ENCODE data around the gene FHIT.

FHIT gene

DNA sequence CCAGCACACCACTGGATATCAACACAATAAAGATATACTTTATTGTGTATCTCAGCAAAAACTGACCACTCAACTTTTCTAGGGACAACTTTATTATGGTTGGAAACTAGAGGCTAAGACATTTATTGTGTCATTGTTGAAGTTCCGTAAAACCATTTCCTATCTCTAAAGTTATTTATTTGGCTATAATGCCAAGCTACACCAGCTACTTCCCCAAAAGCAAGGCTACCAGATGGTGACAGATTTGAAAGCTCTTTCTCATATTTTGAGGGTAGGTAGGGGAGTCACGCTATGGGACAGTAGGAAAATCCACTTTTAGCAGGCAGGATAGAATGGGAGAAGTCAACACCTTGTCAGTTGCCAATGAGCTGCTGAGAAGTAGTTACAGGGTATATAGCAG, 1366.8 kb downstream of the FHIT start:
- no peak for DNase-seq

DNA sequence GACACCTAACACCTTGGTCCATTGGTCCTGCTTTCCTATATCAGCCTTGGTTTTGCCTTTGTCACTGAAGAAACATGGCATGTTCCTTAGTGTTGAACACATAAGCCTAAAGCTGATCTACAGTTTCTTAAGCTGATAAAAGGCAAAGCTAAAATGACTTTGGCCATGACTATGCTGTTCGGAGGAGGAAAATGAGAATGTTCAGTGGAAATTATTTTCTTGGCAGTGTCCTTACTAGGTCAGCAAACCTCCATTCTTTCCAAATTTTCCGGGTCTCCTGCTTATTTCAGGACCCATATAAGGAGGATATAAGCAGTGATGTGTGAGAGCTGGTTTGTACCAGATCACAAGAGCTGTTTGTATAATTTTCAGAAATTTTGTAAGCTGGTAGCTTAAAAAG, 1368.5 kb downstream of the FHIT start:
- DNase-seq = no peak

DNA sequence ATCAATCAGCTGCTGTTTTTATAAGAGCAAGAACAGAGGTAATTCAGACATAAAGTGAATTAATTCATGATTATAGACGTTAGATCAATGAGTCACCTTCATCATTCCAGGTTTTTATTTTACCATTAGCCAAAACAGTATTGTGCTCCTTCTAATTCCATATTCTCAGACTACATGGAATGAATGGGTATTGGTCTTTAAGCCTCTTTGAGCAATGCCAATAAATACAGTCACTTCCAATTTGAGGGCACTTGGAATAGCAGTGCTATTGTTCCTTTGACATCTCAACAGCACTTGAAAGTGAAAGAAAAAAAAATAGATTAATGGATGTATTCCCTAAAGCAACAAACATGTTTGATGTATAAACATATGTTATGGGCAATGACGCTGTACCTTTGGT, 1370.5 kb downstream of the FHIT start:
- DNase-seq = no peak

DNA sequence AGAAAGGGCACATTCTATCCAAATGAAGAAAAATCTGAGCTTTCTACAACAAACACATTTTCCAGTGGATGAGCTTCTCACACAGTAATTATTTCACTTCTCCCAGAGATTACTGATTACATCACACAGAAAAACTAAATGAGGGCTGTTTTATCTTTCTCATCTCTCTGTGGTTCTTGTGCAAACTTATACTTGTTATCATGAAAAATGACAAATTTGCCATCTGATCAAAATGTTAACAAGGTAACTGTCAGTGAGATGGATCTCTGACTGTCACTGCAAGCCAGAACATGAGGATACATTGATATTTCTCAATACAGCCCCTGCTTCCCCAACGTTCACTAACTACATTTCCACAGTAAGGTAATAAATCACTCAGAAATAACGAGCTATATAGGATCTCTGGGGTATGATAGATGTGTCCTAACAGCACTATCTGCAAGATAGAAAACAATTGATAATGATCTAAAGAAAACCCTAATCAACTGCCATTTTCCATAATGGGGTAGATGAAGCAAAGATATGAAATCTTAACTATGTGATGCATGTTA, 1372.1 kb downstream of the FHIT start:
- DNase-seq = no peak

DNA sequence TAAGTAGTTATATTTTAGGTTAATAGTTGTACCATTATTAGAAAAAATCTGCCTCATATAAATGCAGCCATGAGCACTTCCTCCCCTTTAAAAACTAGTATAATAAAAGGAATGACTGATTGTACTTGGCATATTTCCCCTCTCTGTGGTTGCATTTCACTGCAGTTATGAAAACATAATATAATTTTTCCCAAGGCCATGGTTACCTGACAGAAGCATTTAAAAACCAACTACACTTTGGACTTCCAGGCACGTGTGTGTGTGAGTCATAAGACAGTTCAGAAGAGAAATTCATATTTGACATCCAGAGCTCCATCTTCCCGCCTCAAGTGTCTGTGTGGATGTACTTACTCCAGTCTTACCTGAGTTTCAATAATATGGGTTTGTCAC, 1373.2 kb downstream of the FHIT start:
- peak; percentile 61 for DNase-seq

DNA sequence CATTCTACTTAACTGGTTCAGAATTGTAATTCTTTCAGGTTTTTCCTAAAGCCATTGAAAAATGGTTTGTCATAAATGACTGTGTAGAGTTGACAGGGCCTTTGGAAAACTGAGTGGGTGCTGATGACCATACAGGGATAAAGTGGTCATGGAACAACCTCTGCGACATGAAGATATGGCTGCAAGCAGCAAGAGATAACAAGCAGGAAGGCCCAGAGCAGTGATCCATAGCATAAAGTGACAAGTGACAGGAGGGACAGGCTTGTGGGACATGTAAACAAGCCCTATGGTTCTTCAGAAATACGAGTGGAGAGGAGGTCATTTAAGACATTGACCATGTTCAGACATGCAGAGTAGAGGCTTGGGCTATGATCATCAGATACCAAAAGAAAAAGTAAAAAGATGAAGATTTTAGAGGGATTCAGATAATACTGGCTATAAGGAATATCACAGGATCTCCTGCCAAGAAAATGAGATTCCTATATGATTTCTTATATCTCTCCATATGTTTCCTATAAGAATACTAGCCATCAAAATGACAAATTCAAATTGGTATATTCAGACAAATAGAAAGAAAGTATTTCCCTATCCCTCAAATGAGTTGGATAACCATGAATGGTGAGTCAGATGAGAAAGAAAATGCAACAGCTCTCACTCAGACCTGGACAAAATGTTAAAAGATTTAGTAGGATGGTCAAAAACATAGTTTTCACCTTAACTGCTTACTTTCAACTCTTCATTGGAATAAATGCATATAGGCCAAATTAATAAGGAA, 1373.8 kb downstream of the FHIT start:
- peak; percentile 27 for DNase-seq

DNA sequence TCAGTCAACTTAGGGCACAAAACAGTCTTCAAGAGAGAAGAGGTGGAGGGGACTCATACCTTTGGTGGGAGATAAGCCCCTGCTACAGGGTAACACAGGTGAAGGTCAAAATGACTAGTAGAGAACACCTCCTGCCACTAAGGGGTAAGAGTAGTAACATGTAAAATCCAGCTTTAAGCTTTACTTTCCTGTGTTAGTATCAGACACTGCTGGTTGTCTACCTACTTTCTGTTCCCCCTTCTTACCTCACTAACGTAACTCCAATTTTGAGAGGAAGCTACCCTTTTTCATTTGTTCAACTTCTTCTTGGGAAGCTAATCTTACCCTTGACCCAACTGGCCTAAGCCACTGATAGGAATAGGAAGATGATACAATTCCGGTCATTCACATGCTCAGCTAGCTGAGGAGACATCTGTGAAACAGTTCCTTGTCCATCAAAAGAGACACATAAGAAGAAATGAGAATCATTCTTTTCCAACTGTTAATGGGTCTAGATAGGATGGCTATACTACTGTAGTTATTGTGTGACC, 1374.7 kb downstream of the FHIT start:
- no peak for DNase-seq

DNA sequence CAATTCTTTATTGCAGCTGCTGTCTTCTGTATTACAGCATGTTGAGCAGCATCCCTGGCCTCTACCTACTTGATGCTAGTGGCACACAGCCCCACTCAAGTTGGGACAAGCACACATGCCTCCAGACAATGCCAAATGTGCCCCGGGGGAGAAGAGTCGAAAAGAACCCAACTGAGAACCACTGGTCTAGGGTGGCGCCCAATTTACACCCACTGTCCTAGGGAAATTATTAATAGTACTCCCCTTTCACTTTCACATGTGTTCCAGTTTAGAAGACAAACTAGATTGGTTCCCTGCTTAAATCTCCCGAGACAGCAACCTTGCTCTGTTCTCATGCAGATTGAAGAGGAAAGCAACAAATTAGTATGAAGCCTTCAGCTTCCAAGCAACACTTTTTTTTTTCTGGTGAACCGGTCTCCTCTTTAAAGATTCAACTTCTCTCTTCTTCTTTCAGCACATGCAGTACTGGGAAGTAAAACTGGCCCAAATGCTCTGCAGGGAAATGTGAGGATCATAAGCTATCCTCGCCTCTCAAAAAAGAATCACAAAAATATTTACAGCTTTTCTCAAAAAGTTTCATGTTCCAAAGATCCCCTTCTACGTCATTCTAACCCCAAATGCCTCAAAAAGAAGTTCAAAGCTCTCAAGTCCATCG, 1377.5 kb downstream of the FHIT start:
- DNase-seq = no peak

DNA sequence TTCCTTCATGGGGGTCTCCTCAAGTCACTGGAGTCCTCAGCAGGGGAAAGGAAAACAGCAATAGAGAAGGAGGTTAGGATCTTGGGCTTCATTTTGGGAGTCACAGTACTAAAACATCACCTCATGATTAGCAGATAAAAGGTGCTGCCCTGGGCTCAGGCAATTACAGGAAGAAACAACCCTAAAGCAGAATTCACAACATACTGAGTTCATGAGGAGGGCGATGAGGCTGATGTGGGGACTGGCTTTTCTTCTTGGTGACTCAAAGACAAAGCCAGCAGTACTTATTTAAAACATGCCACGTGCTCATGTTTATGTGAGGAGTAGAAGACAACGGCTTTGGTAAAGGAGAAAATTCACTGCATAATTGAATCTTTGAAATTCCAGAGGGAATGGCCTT, 1379.1 kb downstream of the FHIT start:
- DNase-seq = no peak

DNA sequence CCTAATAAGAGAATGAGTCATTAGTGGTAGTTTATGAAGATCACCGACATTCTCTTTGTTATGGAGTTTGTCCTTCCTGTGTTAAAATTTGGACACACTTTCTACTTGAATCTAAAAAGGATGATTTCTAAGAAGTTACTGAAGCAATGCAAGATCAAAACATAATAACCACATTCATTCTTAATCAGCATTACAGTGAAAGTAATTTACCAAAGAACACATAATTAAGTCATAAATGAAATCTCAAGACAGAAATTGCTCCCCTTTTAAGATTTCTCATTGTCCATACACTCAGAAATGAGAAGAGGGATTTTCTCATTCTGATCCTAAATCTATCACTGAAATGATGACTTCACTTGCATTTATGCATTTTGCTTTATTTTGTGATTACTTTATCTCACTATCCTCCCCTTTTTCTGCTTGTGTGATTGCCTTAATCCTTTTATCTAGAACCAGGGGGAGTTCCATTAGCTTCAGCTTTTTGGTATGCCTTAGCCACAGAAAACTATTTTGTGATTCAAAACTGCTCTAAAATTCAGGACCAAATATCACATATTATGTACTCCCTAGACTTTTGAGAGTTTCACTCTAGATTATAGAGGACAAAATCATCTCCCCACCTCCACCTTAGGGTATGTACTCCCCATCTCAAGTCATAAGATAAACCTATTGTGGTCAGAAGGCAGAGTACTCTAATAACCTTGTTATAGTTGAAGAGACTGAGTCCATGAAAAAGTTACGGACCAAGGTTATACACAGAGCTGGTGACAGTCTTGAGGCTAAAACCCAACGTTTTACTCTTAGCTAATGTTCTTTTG, 1383.9 kb downstream of the FHIT start:
- DNase-seq = no peak

DNA sequence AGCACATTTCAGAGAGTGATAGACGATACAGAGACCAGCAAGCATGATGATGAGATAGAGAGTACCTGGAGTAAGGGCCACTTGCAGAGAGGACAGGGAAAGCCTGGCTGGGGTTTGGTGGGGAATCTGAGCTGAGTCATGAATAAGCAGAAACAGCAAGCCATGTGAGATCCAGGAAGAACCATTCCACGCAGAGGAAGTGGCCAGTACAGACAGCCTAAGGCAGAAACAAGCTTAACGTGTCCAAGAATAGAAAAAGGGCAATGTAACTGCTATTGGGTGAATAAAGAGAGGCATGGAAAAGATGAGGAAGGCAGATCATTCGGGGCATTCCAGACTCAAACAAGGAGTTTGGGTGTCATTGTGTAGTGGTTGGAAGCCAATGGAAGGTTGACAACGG, 1385.2 kb downstream of the FHIT start:
- no peak for DNase-seq

DNA sequence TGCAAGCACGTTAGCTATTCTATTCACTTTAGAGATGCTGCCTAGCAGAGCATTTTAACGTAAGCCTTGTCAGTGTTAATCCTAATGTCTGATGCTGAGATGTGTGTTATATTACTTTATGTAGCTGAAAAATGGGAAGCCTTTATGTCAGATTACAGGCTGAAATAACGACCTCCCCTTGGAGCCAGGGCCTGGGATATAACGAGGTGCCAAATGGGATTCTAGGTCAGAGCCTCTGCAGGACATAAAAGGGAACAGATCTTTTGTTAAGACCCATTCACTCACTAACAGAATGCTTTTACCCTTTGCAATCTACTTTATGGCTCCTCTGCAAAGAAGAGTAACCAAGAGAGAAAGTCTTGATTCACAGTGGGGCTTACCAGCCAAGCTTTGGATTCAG, 1385.9 kb downstream of the FHIT start:
- no peak for DNase-seq

DNA sequence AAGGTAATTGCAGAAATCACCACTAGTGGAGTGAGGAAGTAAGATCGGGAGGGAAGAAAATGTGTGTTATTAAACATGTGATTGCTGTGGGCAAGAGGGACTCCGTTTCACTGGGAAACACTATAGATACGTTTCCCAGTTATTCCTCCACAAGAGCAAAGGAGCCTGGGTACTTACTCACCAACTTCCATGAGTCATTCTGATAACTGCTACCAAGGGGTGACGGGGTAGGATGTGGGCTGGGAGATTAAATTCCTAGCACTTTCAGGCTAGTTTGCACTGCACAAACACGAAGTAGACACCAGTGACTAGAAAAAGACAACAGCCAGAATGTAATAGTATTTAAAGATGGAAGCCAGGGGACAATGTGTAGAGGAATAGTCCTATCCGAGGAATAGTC, 1388.6 kb downstream of the FHIT start:
- peak; percentile 41 for DNase-seq

DNA sequence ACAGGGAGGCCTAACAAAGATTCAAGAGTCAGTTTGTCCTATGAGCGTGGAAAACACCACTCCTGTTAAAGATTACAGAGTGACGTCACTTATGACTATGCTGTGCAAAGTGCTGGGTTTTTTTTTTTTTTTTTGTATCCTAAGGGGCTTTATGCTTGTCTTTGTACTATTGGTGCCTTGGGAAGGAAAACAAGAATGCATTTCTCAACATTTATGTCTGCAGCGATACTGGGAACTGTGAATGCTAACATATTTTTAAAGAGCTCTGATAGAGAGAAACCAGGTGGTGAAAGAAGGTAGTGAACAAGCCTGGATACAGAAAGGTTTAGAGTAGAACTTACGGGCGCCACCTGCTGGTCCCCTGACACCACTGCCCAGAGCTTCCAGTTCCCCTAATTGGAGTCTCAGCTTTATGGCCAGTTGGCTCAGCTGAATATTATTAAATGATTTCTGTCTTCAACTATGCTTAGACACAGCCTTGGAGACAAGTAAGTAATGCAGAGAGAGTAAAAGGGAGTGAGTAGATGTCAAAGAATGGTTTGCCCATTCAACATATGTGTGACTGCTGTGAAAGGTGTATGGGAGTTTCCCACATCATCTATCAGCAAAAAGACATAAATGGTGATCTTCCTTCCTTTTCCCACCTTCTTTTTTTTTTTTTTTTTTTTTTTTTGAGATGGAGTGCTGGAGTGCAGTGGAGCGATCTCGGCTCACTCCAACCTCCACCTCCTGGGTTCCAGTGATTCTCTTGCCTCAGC, 1393.5 kb downstream of the FHIT start:
- peak; percentile 70 for DNase-seq

DNA sequence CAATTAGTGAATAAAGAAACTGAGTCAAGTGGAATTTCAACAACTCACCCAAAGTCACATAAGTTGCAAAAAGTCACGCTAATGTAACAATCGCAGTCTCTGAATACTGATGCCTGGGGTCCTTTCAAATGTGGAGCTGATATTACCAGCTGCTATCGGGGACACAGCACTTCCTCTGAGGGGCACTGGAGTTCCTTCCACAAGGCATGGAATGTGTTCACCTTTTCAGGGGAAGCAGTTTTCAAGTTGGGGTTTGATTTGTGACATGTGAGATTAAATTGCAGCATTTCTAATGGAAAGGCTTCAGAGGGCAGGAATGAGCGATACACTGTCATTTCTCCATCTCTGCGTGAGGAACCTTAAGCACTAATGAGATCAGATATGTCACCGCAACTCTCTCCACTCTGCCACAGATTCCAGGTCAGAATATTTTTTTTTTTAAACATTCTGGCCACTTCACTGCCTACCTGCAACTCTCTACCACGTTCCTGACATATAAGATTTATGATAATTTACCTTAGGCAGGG, 1394.3 kb downstream of the FHIT start:
- DNase-seq = no peak

DNA sequence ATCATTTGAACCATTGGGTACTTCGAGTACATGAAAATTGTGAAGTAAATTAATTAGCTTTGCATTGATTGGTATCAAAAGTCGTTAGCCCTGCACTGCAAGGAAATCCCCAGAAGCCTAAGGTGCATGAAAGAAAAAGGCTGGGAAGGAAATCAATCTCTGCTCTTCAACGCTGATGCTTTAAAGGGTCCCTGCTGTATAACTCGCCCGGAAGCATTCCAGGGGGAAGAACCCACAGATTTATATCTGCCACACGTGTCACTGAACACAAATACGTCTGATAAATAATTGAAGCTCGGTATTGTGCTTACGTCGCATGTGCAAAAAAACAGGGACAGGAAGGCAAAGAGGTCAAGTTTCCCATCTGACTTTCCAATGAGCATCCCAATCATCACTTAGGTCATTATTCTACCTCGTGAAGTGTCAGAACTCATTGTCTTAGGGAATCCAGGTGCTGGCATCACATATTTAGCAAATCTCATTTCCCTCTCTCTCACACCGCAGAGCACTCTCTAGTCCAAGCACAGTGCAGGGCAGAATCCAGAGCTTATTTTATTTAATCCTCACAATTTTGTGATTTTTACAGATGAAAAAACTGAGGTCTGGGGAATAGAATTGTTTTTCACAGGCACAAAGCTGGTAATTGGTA, 1397.1 kb downstream of the FHIT start:
- no peak for DNase-seq

DNA sequence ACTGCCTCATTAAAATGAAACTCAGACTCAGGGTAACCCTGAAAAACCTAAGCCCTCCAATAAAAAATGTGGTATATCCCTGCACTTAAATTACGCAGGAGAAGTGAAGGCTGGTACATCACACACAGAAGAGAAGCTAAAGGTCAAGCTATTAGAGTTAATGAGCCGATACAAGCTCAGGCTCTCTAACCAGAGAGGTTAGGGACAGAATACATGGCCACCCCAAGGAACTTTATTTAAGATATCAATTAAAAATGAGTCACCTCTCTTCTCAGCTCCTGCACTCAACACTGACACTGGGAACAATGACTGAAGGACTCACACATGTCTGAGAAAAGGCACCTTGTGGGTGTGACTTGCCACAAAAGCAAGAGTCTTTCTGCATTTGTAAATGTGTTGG, 1400.8 kb downstream of the FHIT start:
- no peak for DNase-seq

DNA sequence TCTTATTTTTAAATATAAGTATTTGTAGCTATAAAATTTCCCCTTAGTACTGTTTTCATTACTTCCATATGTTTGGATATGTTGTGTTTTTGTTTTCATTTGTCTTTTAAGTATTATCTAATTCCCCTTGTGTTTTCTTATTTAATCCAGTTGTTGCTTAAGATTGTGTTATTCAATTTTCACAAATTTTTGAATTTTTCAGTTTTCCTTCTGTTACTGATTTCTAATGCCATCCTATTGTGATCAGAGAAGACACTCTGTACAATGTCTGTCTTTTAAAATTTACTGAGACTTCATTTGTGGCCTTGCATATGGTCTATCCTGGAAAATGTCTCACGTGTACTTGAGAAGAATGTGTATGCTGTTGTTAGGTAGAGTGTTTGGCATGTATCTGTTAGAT, 1405.9 kb downstream of the FHIT start:
- no peak for DNase-seq

DNA sequence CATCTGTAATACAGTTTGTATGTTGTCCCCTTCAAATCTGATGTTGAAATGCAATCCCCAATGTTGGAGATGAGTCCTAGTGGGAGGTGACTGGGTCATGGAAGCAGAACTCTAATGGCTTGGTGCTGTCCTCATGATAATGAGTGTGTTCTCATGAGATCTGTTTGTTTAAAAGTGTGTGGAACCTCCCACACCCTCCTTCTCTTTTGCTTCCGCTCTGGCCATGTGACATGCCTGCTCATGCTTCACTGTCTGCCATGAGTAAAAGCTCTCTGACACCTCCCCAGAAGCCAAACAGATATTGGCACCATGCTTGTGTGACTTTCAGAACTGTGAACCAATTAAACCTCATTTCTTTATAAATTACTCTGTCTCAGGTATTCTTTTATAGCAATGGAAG, 1407.4 kb downstream of the FHIT start:
- DNase-seq = no peak

DNA sequence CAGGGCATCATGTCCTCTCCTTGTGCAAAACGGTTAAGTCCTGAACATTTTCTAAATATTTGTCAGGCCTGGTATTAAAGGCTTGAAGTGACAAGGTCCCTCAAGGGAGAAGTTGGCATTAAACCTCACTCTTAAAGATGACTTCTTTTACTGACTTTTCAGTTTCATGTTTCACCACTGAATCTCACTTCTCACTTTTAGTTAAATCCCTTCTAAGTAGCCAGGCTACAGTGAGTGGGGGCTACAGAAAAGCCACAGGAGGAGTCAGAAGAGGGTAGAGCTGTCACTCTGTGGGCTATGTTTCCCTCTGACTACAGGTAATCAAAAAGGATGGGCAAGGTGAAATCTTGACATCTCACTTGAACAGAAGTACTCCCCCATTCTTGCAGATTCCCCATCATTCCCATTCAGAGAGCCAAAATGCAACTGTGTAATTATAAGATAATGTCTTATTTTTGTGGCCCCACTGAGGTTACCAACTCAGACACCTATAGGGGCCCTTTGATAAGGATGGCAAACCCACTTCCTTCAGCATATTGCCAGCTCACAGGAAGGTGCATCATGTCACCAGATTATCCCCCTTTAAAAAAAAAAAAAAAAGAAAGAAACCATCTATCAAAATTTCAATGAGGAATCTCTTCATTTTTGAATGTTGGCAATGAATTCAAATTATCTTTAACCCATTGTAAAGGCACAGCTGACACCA, 1411.3 kb downstream of the FHIT start:
- no peak for DNase-seq

DNA sequence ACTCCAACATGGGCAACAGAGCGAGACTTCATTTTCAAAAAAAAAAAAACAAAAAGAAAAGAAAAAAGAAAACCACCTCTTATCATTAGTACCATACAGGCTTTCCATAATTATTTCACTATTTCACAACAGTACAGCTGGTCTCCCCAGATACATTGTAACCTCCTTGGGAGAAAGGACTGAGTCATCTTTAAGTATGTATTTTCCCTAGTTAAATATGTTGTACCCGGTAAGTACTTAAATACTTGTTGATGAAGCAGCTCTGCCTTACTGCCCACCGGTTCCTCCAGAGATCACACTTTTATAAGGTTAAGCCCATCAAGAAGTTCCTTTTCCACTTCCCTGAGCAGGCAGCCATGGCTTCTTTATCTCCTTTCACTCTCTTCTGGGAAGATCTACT, 1412.0 kb downstream of the FHIT start:
- DNase-seq = peak; percentile 71

All from fibroblast of skin of right quadriceps (primary cell).